KMS-11 (cell line): ENCODE results near the gene PDE8A.
"Not testable (repeated sequence)": the region's sequence is repeated elsewhere in the genome, so short reads cannot be mapped to it uniquely, and the experiment has no call there.

Experiments used
- H2AFZ ChIP-seq: fragments of 200-600 bp; sonication (generic); 2 replicates; pipeline ENCODE4 v1.6.1; 2016; ENCODE audit warnings: antibody characterized with exemption, mixed run types, low read depth
- H3K27ac ChIP-seq: fragments of 200-600 bp; sonication (generic); 2 replicates; pipeline ENCODE4 v1.6.1; 2016; ENCODE audit warnings: mild to moderate bottlenecking, mixed run types
- H3K27me3 ChIP-seq: fragments of 200-600 bp; sonication (generic); 2 replicates; pipeline ENCODE4 v1.6.1; 2017; ENCODE audit warnings: mild to moderate bottlenecking, low read depth, mixed run types, moderate library complexity; ENCODE audit not compliant: insufficient read depth
- H3K36me3 ChIP-seq: fragments of 200-600 bp; sonication (generic); 2 replicates; pipeline ENCODE4 v1.6.1; 2017; ENCODE audit warnings: mild to moderate bottlenecking, mixed run types; ENCODE audit not compliant: insufficient read depth
- H3K4me1 ChIP-seq: fragments of 200-600 bp; sonication (generic); 2 replicates; pipeline ENCODE4 v1.6.1; 2016; ENCODE audit warnings: mild to moderate bottlenecking, low read depth, mixed run types; ENCODE audit not compliant: poor library complexity, severe bottlenecking
- H3K4me2 ChIP-seq: fragments of 200-600 bp; sonication (generic); 2 replicates; pipeline ENCODE4 v1.7.0; 2016; ENCODE audit warnings: mild to moderate bottlenecking, mixed run types
- H3K4me3 ChIP-seq: fragments of 200-600 bp; sonication (generic); IDR thresholded peaks from 2 replicates; pipeline ENCODE4 v1.6.1; 2017; ENCODE audit warnings: low read depth, low read length, mixed read lengths; ENCODE audit not compliant: insufficient read depth
- H3K79me2 ChIP-seq: fragments of 200-600 bp; sonication (generic); 2 replicates; pipeline ENCODE4 v1.6.1; 2016; ENCODE audit warnings: low read depth, mixed run types; ENCODE audit not compliant: insufficient read depth
- H3K9ac ChIP-seq: fragments of 200-600 bp; sonication (generic); 2 replicates; pipeline ENCODE4 v1.6.1; 2016; ENCODE audit warnings: mild to moderate bottlenecking, mixed run types
- H4K20me1 ChIP-seq: fragments of 200-600 bp; sonication (generic); 2 replicates; pipeline ENCODE4 v1.6.1; 2016; ENCODE audit warnings: mild to moderate bottlenecking, mixed run types; ENCODE audit not compliant: insufficient read depth
- CTCF ChIP-seq: fragments of 200-600 bp; sonication (generic); conservative IDR thresholded peaks from 2 replicates; pipeline ENCODE4 v1.6.1; 2017; ENCODE audit warnings: low read depth, mild to moderate bottlenecking, antibody characterized with exemption, low read length, moderate library complexity, mixed read lengths

Gene PDE8A

GRCh38 chr15:84983294-84983693 is 1.6 kb downstream of the PDE8A start:
- H3K4me1 ChIP-seq, result peaks cover 15% of the 10 kb centered on the region
- no peaks in the 10 kb centered on the region for H3K27me3 ChIP-seq
- TF ChIP-seq CTCF, result no peak
- no peaks in the 10 kb centered on the region for H3K36me3 ChIP-seq
- no peaks in the 10 kb centered on the region for H4K20me1 ChIP-seq
- no peak overlapping the region for H2AFZ ChIP-seq
- no peak overlapping the region for H3K27ac ChIP-seq
- H3K79me2 ChIP-seq, result peaks cover 4% of the 10 kb centered on the region; the same call in 1 of the 2 replicates
- H3K4me2 ChIP-seq, result no peak overlapping the region; the same call in 1 of the 2 replicates
- no peak overlapping the region for H3K4me3 ChIP-seq
- no peak overlapping the region for H3K9ac ChIP-seq

- Histone ChIP-seq H3K9ac (no peak overlapping the region), H3K36me3 (no peaks in the 10 kb centered on the region), H4K20me1 (no peaks in the 10 kb centered on the region), H3K4me2 (no peak overlapping the region), H3K27me3 (no peaks in the 10 kb centered on the region), H2AFZ (no peak overlapping the region), H3K27ac (no peak overlapping the region), H3K79me2 (peaks cover 4% of the 10 kb centered on the region; the same call in 1 of the 2 replicates), H3K4me1 (peaks cover 15% of the 10 kb centered on the region), H3K4me3 (no peak overlapping the region)
- TF ChIP-seq CTCF, result no peak
These were observed 2.1 kb downstream of the PDE8A start for GRCh38 chr15:84983711-84984110.

GRCh38 chr15:84985158-84985557 is 3.5 kb downstream of the PDE8A start:
- no peak for TF ChIP-seq CTCF
- H3K36me3 ChIP-seq, result no peaks in the 10 kb centered on the region
- H3K4me3 ChIP-seq, result no peak overlapping the region
- no peak overlapping the region for H2AFZ ChIP-seq
- H3K79me2 ChIP-seq, result peaks cover 4% of the 10 kb centered on the region; the same call in 1 of the 2 replicates
- no peak overlapping the region for H3K27ac ChIP-seq
- no peaks in the 10 kb centered on the region for H3K27me3 ChIP-seq
- no peaks in the 10 kb centered on the region for H4K20me1 ChIP-seq
- H3K4me1 ChIP-seq, result peaks cover 11% of the 10 kb centered on the region
- H3K4me2 ChIP-seq, result no peak overlapping the region
- H3K9ac ChIP-seq, result no peak overlapping the region

- H3K27ac ChIP-seq, H3K4me2 ChIP-seq, H3K27me3 ChIP-seq, H3K4me3 ChIP-seq, H4K20me1 ChIP-seq, H3K36me3 ChIP-seq, H3K79me2 ChIP-seq, H3K9ac ChIP-seq, H2AFZ ChIP-seq: not testable (repeated sequence)
- peaks cover 12% of the 10 kb centered on the region for H3K4me1 ChIP-seq
These were observed 5.7 kb downstream of the PDE8A start for GRCh38 chr15:84987351-84987750.

- no peak overlapping the region for H2AFZ ChIP-seq
- TF ChIP-seq CTCF, result no peak
- no peaks in the 10 kb centered on the region for H4K20me1 ChIP-seq
- peaks cover 12% of the 10 kb centered on the region for H3K4me1 ChIP-seq
- peaks cover 4% of the 10 kb centered on the region; the same call in 1 of the 2 replicates for H3K79me2 ChIP-seq
- no peak overlapping the region for H3K4me2 ChIP-seq
- H3K27me3 ChIP-seq, result no peaks in the 10 kb centered on the region
- H3K4me3 ChIP-seq, result no peak overlapping the region
- H3K36me3 ChIP-seq, result no peaks in the 10 kb centered on the region
- H3K9ac ChIP-seq, result no peak overlapping the region
- no peak overlapping the region for H3K27ac ChIP-seq
These were observed 6.4 kb downstream of the PDE8A start for GRCh38 chr15:84987949-84988624.
